Neural cell (in vitro differentiated cells): ENCODE results near the gene DTWD1. TPM values are rescaled to one million over a fixed set of nuclear protein-coding genes. Genes with fewer than 3 reads are reported as not detected.

Experiments
- H2AFZ ChIP-seq: fragments of 200-600, 300-800 bp; sonication (generic), shearing (Covaris generic); 2 replicates; pipeline ENCODE4 v1.6.0; 2014; ENCODE audit warnings: low read depth, mild to moderate bottlenecking, antibody characterized with exemption, low read length, moderate library complexity
- H3F3A ChIP-seq: fragments of 200-600 bp; shearing (Covaris generic); 2 replicates; pipeline ENCODE4 v1.6.1; 2016; ENCODE audit warnings: mild to moderate bottlenecking, moderate library complexity, mixed read lengths, antibody characterized with exemption, low read length; ENCODE audit not compliant: insufficient read depth, poor library complexity, severe bottlenecking
- H3K27ac ChIP-seq: fragments of 200-600, 300-800 bp; sonication (generic), shearing (Covaris generic); 2 replicates; pipeline ENCODE4 v1.5.1; 2014; ENCODE audit warnings: mild to moderate bottlenecking, low read length, moderate library complexity
- H3K27me3 ChIP-seq: fragments of 300-800, 200-600 bp; sonication (generic), shearing (Covaris generic); 2 replicates; pipeline ENCODE4 v1.6.0; 2014; ENCODE audit warnings: mild to moderate bottlenecking, low read depth, low read length, moderate library complexity; ENCODE audit not compliant: insufficient read depth
- H3K36me3 ChIP-seq: fragments of 300-800, 200-600 bp; sonication (generic), shearing (Covaris generic); 2 replicates; pipeline ENCODE4 v1.5.1; 2014; ENCODE audit warnings: mild to moderate bottlenecking, antibody characterized with exemption, low read length, moderate library complexity; ENCODE audit not compliant: insufficient read depth
- H3K4me2 ChIP-seq: fragments of 300-800, 200-600 bp; sonication (generic), shearing (Covaris generic); 2 replicates; pipeline ENCODE4 v1.6.0; 2014; ENCODE audit warnings: mild to moderate bottlenecking, low read length
- H3K4me3 ChIP-seq: fragments of 300-800, 200-600 bp; sonication (generic), shearing (Covaris generic); 2 replicates; pipeline ENCODE4 v1.5.1; 2014; ENCODE audit warnings: mild to moderate bottlenecking, low read length, moderate library complexity
- H3K79me2 ChIP-seq: fragments of 200-600 bp; shearing (Covaris generic); replicated peaks from 2 replicates; pipeline ENCODE4 v1.6.0; 2014; ENCODE audit warnings: mild to moderate bottlenecking, low read length, moderate library complexity; ENCODE audit not compliant: insufficient read depth
- H3K9ac ChIP-seq: fragments of 300-800, 200-600 bp; sonication (generic), shearing (Covaris generic); 2 replicates; pipeline ENCODE4 v1.6.1; 2016; ENCODE audit warnings: mild to moderate bottlenecking, low read length, mixed read lengths
- H3K9me2 ChIP-seq: fragments of 200-600 bp; shearing (Covaris generic); 2 replicates; pipeline ENCODE4 v1.6.1; 2016; ENCODE audit warnings: mild to moderate bottlenecking, low read length, mixed read lengths; ENCODE audit not compliant: insufficient read depth
- H3K9me3 ChIP-seq: fragments of 200-600, 300-800 bp; sonication (generic), shearing (Covaris generic); 2 replicates; pipeline ENCODE4 v1.6.1; 2016; ENCODE audit warnings: mild to moderate bottlenecking, mixed run types, low read length, moderate library complexity, mixed read lengths
- H4K20me1 ChIP-seq: fragments of 200-600 bp; shearing (Covaris generic); 2 replicates; pipeline ENCODE4 v1.6.1; 2016; ENCODE audit warnings: mild to moderate bottlenecking, mixed run types; ENCODE audit not compliant: insufficient read depth
- EP300 ChIP-seq: fragments of 450-650 bp; conservative IDR thresholded peaks from 2 replicates; pipeline ENCODE4 v1.6.1; 2014; ENCODE audit warnings: antibody characterized with exemption, mild to moderate bottlenecking, moderate library complexity; ENCODE audit not compliant: poor library complexity, severe bottlenecking
- EZH2 ChIP-seq: fragments of 200-600, 300-800 bp; shearing (Covaris generic), sonication (generic); IDR thresholded peaks from 2 replicates; pipeline ENCODE4 v1.6.1; 2014; ENCODE audit warnings: antibody characterized with exemption, low read length, borderline replicate concordance, mild to moderate bottlenecking; ENCODE audit not compliant: insufficient read depth, poor library complexity, severe bottlenecking
- MXI1 ChIP-seq: fragments of 450-650 bp; conservative IDR thresholded peaks from 2 replicates; pipeline ENCODE4 v1.6.1; 2014; ENCODE audit warnings: antibody characterized with exemption, mild to moderate bottlenecking; ENCODE audit not compliant: poor library complexity, severe bottlenecking
- POLR2AphosphoS5 ChIP-seq: IDR thresholded peaks from 2 replicates; pipeline ENCODE4 v1.6.1; 2012
- RAD21 ChIP-seq: fragments of 450-650 bp; conservative IDR thresholded peaks from 2 replicates; pipeline ENCODE4 v1.6.1; 2014; ENCODE audit warnings: antibody characterized with exemption, mild to moderate bottlenecking, moderate library complexity
- SMC3 ChIP-seq: fragments of 450-650 bp; conservative IDR thresholded peaks from 2 replicates; pipeline ENCODE4 v1.6.1; 2014; ENCODE audit warnings: antibody characterized with exemption, mild to moderate bottlenecking, moderate library complexity; ENCODE audit not compliant: poor library complexity
- TAF1 ChIP-seq: IDR thresholded peaks from 2 replicates; pipeline ENCODE4 v1.6.1; 2012; ENCODE audit warnings: low read depth
- polyA plus RNA-seq: library from polyadenylated mRNA; depleted of rRNA; stranded (reverse); fragments of >200 nt; gene quantifications from 2 replicates; pipeline ENCODE4 v1.2.3, GENCODE V29; 2014
- TF ChIP-seq, protein P1 (sequence below): fragments of 450-650 bp; IDR thresholded peaks from 2 replicates; pipeline ENCODE4 v1.5.1; 2014; ENCODE audit warnings: antibody characterized with exemption, mild to moderate bottlenecking, moderate library complexity; ENCODE audit not compliant: poor library complexity, severe bottlenecking
- TF ChIP-seq, protein P2 (sequence below): IDR thresholded peaks from 2 replicates; pipeline ENCODE4 v1.6.1; 2012; ENCODE audit warnings: borderline replicate concordance

DTWD1 gene
- polyA plus RNA-seq, 1 donor from 2014 or later = 16.5 TPM

DNA sequence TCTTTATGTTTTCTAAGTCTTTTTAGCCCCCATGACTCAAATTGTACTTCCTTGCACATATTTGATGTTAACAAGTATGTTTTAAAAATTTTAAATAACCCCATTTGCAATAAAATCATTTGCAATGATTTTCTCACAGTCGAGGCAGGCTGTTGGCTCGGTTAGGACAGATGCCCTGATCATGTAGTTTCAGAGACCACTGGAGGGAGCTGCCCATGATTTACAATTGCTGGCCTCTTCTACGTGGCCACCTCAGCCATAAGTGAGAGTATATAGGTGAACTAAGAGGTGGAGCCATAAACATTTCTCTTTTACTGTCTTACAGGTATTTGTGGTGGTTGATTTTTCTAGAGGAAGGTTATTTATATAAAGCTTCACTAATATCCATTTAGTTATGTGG lies 1.7 kb downstream of the DTWD1 start:
- Histone ChIP-seq H3K4me3 (peak overlapping the region; percentile 78), H3K27me3 (no peaks in the 10 kb centered on the region), H3F3A (no peaks in the 10 kb centered on the region), H4K20me1 (no peaks in the 10 kb centered on the region), H3K79me2 (peaks cover 31% of the 10 kb centered on the region), H3K36me3 (no peaks in the 10 kb centered on the region), H3K9me3 (no peaks in the 10 kb centered on the region), H3K9ac (no peak overlapping the region), H3K4me2 (no peak overlapping the region), H3K9me2 (no peaks in the 10 kb centered on the region), H3K27ac (no peak overlapping the region), H2AFZ (no peak overlapping the region)
- TF ChIP-seq, protein P1, sequence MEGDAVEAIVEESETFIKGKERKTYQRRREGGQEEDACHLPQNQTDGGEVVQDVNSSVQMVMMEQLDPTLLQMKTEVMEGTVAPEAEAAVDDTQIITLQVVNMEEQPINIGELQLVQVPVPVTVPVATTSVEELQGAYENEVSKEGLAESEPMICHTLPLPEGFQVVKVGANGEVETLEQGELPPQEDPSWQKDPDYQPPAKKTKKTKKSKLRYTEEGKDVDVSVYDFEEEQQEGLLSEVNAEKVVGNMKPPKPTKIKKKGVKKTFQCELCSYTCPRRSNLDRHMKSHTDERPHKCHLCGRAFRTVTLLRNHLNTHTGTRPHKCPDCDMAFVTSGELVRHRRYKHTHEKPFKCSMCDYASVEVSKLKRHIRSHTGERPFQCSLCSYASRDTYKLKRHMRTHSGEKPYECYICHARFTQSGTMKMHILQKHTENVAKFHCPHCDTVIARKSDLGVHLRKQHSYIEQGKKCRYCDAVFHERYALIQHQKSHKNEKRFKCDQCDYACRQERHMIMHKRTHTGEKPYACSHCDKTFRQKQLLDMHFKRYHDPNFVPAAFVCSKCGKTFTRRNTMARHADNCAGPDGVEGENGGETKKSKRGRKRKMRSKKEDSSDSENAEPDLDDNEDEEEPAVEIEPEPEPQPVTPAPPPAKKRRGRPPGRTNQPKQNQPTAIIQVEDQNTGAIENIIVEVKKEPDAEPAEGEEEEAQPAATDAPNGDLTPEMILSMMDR = no peak
- TF ChIP-seq TAF1 = no peak
- TF ChIP-seq MXI1 = no peak
- no peak for TF ChIP-seq POLR2AphosphoS5
- no peak for TF ChIP-seq RAD21
- no peak for TF ChIP-seq EP300
- TF ChIP-seq, protein P2, sequence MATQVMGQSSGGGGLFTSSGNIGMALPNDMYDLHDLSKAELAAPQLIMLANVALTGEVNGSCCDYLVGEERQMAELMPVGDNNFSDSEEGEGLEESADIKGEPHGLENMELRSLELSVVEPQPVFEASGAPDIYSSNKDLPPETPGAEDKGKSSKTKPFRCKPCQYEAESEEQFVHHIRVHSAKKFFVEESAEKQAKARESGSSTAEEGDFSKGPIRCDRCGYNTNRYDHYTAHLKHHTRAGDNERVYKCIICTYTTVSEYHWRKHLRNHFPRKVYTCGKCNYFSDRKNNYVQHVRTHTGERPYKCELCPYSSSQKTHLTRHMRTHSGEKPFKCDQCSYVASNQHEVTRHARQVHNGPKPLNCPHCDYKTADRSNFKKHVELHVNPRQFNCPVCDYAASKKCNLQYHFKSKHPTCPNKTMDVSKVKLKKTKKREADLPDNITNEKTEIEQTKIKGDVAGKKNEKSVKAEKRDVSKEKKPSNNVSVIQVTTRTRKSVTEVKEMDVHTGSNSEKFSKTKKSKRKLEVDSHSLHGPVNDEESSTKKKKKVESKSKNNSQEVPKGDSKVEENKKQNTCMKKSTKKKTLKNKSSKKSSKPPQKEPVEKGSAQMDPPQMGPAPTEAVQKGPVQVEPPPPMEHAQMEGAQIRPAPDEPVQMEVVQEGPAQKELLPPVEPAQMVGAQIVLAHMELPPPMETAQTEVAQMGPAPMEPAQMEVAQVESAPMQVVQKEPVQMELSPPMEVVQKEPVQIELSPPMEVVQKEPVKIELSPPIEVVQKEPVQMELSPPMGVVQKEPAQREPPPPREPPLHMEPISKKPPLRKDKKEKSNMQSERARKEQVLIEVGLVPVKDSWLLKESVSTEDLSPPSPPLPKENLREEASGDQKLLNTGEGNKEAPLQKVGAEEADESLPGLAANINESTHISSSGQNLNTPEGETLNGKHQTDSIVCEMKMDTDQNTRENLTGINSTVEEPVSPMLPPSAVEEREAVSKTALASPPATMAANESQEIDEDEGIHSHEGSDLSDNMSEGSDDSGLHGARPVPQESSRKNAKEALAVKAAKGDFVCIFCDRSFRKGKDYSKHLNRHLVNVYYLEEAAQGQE = no peak
- no peak for TF ChIP-seq EZH2
- no peak for TF ChIP-seq SMC3

DNA sequence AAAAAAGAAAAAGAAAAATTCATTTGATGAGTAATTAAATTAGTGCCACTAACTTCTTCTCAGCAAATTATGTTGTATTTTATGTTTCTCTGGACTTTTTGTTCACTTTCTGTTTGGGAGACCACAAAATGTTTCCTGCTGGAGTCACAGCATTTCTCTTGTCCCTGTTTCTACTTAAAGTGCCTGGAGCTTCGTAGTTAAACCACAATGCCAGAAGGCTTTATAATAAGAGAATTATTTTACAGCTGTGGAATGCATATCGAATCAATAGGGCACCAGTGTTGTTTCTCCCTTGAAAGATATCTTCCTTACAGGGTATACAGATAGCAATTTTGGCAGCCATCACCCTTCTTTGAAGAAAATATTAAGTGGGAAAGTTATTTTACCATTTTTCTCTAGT lies 3.2 kb downstream of the DTWD1 start:
- H3F3A ChIP-seq = no peaks in the 10 kb centered on the region
- no peaks in the 10 kb centered on the region for H4K20me1 ChIP-seq
- no peak overlapping the region for H3K9ac ChIP-seq
- no peaks in the 10 kb centered on the region for H3K9me3 ChIP-seq
- H3K36me3 ChIP-seq = no peaks in the 10 kb centered on the region
- H3K4me3 ChIP-seq = no peak overlapping the region
- no peaks in the 10 kb centered on the region for H3K9me2 ChIP-seq
- no peaks in the 10 kb centered on the region for H3K27me3 ChIP-seq
- TF ChIP-seq, protein P2 = no peak
- TF ChIP-seq EP300 (no peak), EZH2 (no peak), RAD21 (no peak), TAF1 (no peak), SMC3 (no peak), POLR2AphosphoS5 (no peak), MXI1 (no peak)
- TF ChIP-seq, protein P1 = no peak
- peaks cover 31% of the 10 kb centered on the region for H3K79me2 ChIP-seq
- no peak overlapping the region for H3K27ac ChIP-seq
- H3K4me2 ChIP-seq = no peak overlapping the region
- no peak overlapping the region for H2AFZ ChIP-seq
